ENCODE data around the gene CMTM1. TPM values are rescaled to one million over a fixed set of nuclear protein-coding genes. Genes with fewer than 3 reads are reported as not detected.

CMTM1 gene
- total RNA-seq, 1 experiment from 2014 or later, result 2.6 TPM

DNA sequence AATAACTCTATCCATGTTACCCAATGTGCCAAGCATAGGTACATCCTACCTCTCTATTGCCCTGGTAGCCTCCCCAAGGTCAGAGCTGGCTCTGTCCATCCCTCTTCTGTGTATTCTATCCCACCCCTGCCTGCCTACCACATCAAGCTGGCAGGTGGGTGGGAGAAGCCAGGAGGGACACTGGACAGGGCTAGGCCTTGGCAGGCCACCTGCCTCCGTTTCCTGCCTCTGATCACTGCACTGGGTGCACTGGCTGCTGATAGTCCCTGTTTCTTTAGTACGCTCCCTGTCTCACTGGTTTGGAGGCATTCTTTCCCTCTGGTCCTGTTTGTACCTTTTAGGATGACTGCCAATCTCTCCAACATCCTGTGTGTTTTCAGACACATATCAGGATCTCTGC lies 29.0 kb upstream of the CMTM1 start:
- Histone ChIP-seq H4K20me1 (ENCODE audit: control insufficient read depth, insufficient read depth, insufficient read length) (no peaks in the 10 kb centered on the region), H2BK20ac (ENCODE audit: low read depth, low read length, poor library complexity, severe bottlenecking) (no peak overlapping the region), H3K18ac (ENCODE audit: insufficient read length, low read depth, low read length) (no peak overlapping the region), H2BK120ac (ENCODE audit: low read depth, low read length, poor library complexity, severe bottlenecking) (no peak overlapping the region), H2BK15ac (ENCODE audit: low read depth, low read length) (no peak overlapping the region), H3T11ph (ENCODE audit: low read length) (no peak overlapping the region), H3K4me1 (ENCODE audit: insufficient read depth, low read length) (peaks cover 5% of the 10 kb centered on the region; the same call in 1 of the 2 replicates), H3K9ac (ENCODE audit: extremely low read depth, insufficient read length, low read length) (no peak overlapping the region), H4K8ac (replicated peaks; ENCODE audit: insufficient read length, low read depth, low read length) (no peak overlapping the region), H3K4me2 (ENCODE audit: insufficient read depth, insufficient read length, low read length) (no peak overlapping the region), H3K9me3 (ENCODE audit: control insufficient read depth, low read depth, low read length) (no peaks in the 10 kb centered on the region), H3K23me2 (ENCODE audit: insufficient read length, low read depth, low read length, poor library complexity, severe bottlenecking) (no peaks in the 10 kb centered on the region), H2BK5ac (ENCODE audit: insufficient read length, low read length) (no peak overlapping the region), H2AFZ (ENCODE audit: low read length) (no peak overlapping the region), H3K79me1 (ENCODE audit: insufficient read depth, low read depth, low read length, poor library complexity, severe bottlenecking) (no peaks in the 10 kb centered on the region), H2AK5ac (ENCODE audit: insufficient read length, low read length) (no peak overlapping the region), H3K4ac (ENCODE audit: low read depth, low read length) (no peak overlapping the region), H3K27me3 (ENCODE audit: insufficient read depth, low read length) (no peaks in the 10 kb centered on the region), H3K27ac (ENCODE audit: insufficient read length, low read depth, low read length) (no peak overlapping the region), H3K23ac (ENCODE audit: insufficient read length, low read depth, low read length) (no peak overlapping the region), H3K56ac (ENCODE audit: insufficient read length, low read depth, low read length) (no peak overlapping the region), H4K5ac (ENCODE audit: insufficient read length, low read depth, low read length) (no peak overlapping the region), H4K91ac (ENCODE audit: insufficient read length, low read depth, low read length) (no peak overlapping the region), H3K79me2 (ENCODE audit: insufficient read depth, low read length) (no peaks in the 10 kb centered on the region), H3K14ac (ENCODE audit: insufficient read depth, low read length) (no peak overlapping the region), H2BK12ac (ENCODE audit: insufficient read length, low read depth, low read length) (no peak overlapping the region)
- Mint-ChIP-seq H3K27me3 (ENCODE audit: low read depth) (no peaks in the 10 kb centered on the region), H3K4me1 (peaks cover 9% of the 10 kb centered on the region in 2 experiments), H3K9me3 (no peaks in the 10 kb centered on the region), H3K36me3 (ENCODE audit: insufficient read depth in 1 of 3, low read depth in 3 of 3) (no peaks in the 10 kb centered on the region; a peak in 1 of 7 replicates), H3K27ac (no peak overlapping the region; a peak in 1 of 7 replicates), H3K4me3 (no peak overlapping the region)
- TF ChIP-seq, protein P1, sequence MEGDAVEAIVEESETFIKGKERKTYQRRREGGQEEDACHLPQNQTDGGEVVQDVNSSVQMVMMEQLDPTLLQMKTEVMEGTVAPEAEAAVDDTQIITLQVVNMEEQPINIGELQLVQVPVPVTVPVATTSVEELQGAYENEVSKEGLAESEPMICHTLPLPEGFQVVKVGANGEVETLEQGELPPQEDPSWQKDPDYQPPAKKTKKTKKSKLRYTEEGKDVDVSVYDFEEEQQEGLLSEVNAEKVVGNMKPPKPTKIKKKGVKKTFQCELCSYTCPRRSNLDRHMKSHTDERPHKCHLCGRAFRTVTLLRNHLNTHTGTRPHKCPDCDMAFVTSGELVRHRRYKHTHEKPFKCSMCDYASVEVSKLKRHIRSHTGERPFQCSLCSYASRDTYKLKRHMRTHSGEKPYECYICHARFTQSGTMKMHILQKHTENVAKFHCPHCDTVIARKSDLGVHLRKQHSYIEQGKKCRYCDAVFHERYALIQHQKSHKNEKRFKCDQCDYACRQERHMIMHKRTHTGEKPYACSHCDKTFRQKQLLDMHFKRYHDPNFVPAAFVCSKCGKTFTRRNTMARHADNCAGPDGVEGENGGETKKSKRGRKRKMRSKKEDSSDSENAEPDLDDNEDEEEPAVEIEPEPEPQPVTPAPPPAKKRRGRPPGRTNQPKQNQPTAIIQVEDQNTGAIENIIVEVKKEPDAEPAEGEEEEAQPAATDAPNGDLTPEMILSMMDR (conservative IDR thresholded peaks at IDR 0.05), result no peak
- no peak for DNase-seq
- WGBS (ENCODE audit: extremely low coverage, insufficient read length, low lambda C conversion rate), result no CpG with 5 or more reads among the region's 2 CpGs

All from H9 (cell line).